GM21619 (cell line): ENCODE measurements around the gene HLCS.

Experiments used
- ATAC-seq: cut with Tn5 transposase; IDR thresholded peaks from one replicate; pipeline ENCODE4 v1.9.1; 2021; ENCODE audit not compliant: unreplicated experiment

Gene HLCS

GRCh38 chr21:36887963-36888362 is 78.5 kb downstream of the HLCS start:
- ATAC-seq, result no peak

GRCh38 chr21:36883532-36884486 is 82.7 kb downstream of the HLCS start:
- ATAC-seq, result no peak

GRCh38 chr21:36882776-36883175 is 83.7 kb downstream of the HLCS start:
- ATAC-seq, result no peak

- no peak for ATAC-seq
These were observed 85.2 kb downstream of the HLCS start for GRCh38 chr21:36881228-36881627.

- ATAC-seq, result no peak
These were observed 86.6 kb downstream of the HLCS start for GRCh38 chr21:36879827-36880226.

- ATAC-seq, result no peak
These were observed 88.7 kb downstream of the HLCS start for GRCh38 chr21:36877741-36878140.

GRCh38 chr21:36874665-36875064 is 91.8 kb downstream of the HLCS start:
- ATAC-seq, result no peak

GRCh38 chr21:36873513-36873912 is 93.0 kb downstream of the HLCS start:
- ATAC-seq, result no peak

- no peak for ATAC-seq
These were observed 99.1 kb downstream of the HLCS start for GRCh38 chr21:36867291-36867905.

- no peak for ATAC-seq
These were observed 100.0 kb downstream of the HLCS start for GRCh38 chr21:36866419-36866818.

- ATAC-seq, result no peak
These were observed 101.5 kb downstream of the HLCS start for GRCh38 chr21:36864974-36865373.

GRCh38 chr21:36863260-36863659 is 103.2 kb downstream of the HLCS start:
- ATAC-seq, result no peak

- ATAC-seq, result no peak
These were observed 104.7 kb downstream of the HLCS start for GRCh38 chr21:36861595-36862323.

GRCh38 chr21:36860736-36861594 is 105.5 kb downstream of the HLCS start:
- no peak for ATAC-seq

- no peak for ATAC-seq
These were observed 106.5 kb downstream of the HLCS start for GRCh38 chr21:36859744-36860501.

GRCh38 chr21:36858320-36858957 is 108.0 kb downstream of the HLCS start:
- ATAC-seq, result no peak

- ATAC-seq, result no peak
These were observed 109.8 kb downstream of the HLCS start for GRCh38 chr21:36856643-36857042.

GRCh38 chr21:36854391-36854790 is 112.1 kb downstream of the HLCS start:
- no peak for ATAC-seq

- ATAC-seq, result no peak
These were observed 113.6 kb downstream of the HLCS start for GRCh38 chr21:36852864-36853263.
